B cell (primary cell): ENCODE measurements around the gene MCOLN1.

Experiments used
- EZH2 ChIP-seq: IDR thresholded peaks from 2 replicates; pipeline ENCODE4 v1.6.1; 2012; ENCODE audit warnings: borderline replicate concordance, low read depth, mild to moderate bottlenecking, moderate library complexity, low read length; ENCODE audit not compliant: insufficient read depth, poor library complexity, severe bottlenecking
- TF ChIP-seq, protein P1 (sequence below): fragments of 200-600 bp; IDR thresholded peaks from one replicate; pipeline ENCODE4 v1.8.0; 2022; ENCODE audit warnings: antibody characterized with exemption, mild to moderate bottlenecking

DNA sequence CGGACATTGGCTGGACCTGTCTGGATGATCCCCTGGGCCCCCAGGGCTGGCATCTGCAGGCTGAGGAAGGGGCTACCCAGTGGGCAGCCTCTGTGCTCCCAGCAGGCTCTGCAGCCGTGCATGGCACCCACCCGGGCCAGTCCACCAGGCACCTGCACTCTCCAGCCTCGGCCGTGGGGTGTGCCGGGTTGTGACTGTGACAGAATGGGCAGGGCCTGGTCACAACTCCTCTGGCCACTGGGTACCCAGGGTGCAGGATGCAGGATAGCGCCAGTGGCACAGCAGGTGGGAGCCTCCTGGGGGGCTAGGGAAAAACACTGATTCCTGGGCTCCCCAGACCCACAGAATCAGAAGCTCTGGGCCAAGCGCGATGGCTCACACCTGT lies 43.6 kb upstream of the MCOLN1 start:
- no peak for TF ChIP-seq EZH2
- TF ChIP-seq, protein P1, sequence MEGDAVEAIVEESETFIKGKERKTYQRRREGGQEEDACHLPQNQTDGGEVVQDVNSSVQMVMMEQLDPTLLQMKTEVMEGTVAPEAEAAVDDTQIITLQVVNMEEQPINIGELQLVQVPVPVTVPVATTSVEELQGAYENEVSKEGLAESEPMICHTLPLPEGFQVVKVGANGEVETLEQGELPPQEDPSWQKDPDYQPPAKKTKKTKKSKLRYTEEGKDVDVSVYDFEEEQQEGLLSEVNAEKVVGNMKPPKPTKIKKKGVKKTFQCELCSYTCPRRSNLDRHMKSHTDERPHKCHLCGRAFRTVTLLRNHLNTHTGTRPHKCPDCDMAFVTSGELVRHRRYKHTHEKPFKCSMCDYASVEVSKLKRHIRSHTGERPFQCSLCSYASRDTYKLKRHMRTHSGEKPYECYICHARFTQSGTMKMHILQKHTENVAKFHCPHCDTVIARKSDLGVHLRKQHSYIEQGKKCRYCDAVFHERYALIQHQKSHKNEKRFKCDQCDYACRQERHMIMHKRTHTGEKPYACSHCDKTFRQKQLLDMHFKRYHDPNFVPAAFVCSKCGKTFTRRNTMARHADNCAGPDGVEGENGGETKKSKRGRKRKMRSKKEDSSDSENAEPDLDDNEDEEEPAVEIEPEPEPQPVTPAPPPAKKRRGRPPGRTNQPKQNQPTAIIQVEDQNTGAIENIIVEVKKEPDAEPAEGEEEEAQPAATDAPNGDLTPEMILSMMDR, result no peak
